HG03280 (cell line): ENCODE data around the gene CFAP46.
"Not testable (repeated sequence)": the region's sequence is repeated elsewhere in the genome, so short reads cannot be mapped to it uniquely, and the experiment has no call there.

Source experiments
- ATAC-seq: cut with Tn5 transposase; IDR thresholded peaks from one replicate; pipeline ENCODE4 v1.9.1; 2021; ENCODE audit warnings: mild to moderate bottlenecking, moderate library complexity; ENCODE audit not compliant: unreplicated experiment

The CFAP46 gene

DNA sequence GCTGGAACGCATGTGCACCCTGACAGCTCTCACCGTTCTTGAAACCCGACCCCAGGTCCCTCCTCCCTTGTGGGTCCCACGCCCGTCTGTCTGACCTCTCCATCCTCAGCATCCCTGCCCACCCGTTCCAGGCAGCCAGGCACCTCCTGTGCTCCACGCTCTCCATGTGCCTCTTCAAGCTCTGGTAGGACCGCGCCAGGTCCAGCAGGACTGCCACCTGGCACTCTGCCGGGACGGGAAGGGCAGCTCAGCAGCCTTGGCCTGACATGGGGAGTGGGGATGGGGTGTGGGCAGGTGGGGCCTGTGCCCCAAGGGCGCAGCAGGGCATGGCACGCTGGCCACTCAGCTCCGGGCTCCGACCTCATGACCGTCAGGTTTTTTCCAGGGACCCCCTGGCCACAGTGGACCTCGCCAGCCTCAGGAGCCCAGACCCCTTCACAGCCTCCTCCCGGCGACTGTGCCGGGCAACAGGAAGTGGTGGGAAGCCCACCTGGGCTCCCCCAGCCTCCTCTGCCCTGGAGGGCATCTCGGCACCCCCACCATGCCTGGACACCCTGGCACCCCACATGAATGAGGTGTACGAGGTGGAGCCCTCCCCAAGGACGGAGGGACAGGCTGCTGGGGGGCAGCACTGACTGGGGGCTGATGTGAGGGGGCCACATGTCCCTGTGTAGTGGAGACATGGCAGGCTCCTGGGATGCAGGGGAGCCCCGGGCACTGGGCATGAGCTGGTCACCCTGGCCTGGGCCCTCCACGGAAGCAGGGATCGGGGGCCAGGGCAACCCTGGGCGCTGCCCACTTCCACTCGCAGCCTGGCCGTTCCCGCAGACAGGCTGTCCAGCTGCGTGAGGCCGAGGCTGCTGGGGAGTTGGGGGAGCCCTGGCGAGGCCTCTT lies 131.3 kb downstream of the CFAP46 start:
- ATAC-seq = no peak

DNA sequence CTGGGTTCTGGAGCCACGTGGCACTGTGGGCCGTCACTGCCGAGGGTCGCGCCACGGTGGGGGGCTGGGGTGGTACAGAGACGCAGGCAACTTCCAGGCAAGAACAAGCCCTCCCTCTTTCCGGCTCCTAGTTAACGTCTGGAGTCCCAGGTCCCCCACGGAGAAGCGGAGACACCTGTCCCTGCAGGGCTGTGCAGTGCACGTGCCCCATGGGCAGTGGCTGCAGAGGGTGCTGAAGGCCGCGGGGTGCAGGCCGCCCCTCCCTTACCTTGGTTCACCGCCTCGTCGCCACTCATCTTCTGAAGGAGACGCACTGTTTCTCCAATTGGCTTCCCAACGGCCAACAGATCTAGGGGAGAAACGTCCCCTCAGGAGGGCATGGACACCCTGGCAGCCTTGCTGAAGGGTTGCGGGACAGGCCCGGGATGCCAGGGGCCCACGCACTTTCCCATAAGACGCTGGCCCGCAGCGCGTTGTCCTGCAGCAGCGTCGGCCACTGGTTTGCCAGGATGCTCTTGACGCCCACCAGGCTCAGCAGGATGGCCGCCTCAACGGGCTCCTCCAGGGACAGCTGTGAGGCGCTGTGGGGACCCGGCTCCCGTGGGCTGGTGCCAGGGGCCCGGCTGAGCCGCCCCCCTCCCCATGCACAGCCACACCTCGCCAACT lies 132.1 kb downstream of the CFAP46 start:
- ATAC-seq = no peak

- ATAC-seq = no peak
Observed at GRCh38 chr10:132809232-132810140, 132.9 kb downstream of the CFAP46 start.

DNA sequence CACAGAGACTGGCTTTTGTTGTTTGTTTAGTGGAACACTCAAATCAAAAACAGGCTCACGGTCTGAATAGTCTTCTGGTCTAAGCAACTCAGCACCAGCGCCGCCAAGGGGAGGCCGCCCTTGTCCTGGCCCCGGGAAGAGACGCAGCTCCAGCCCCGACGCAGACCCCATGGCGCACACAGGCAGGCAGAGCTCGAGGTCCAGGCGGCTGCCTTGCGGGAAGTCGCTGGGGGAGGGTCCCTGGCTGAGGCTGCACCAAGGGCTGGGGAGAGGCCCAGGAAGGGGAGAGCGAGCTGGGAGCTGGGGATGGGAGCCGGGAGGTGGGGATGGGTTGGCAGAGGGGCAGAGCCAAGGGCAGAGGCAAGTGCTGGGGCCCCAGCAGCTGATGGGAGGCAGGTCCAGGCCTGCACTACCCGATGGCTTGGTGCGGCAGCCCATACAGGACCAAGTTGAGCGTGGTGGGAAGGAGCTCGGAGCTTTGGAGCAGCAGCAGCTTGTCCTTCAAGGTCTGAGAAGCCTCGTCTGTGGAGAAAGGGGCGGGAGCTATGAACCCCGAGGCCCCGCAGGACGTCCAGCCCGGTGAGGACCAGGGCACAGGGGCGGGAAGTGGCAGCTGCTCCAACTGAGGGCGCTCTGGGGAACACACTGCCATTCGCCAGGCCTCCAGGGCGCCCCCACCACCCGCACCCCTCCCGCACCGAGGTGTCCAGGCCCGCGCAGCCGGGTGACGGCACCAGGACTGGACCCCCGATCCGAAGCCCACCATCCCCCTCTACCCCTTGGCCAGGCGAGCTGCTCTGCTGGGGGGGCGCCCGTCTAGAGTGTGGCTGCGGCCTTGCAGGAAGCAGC lies 133.8 kb downstream of the CFAP46 start:
- no peak for ATAC-seq

- ATAC-seq = no peak
Observed at GRCh38 chr10:132807621-132808049, 134.7 kb downstream of the CFAP46 start.

DNA sequence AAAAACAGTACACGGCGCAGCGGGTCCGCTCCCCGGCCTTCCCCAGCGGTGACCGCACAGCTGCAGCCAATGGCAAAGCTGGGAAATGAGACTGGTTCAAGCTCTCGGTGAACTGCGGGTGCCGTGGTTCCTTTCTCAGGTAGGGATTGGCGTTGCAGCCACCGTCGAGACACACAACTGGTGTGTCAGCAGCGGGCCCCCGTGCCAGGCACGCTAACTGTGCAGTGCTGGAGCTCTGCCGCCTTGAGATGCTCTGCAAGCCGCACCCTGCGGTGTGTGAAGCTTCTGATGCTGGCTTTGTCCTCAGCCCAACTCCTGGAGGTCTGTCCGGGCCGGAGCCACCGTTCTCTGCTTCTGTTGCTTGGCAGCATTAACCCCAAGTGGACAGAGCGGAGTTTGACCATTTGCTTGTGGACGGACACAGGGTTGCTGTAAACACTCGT lies 135.8 kb downstream of the CFAP46 start:
- ATAC-seq = no peak

- no peak for ATAC-seq
Observed at GRCh38 chr10:132806110-132806509, 136.3 kb downstream of the CFAP46 start.

- no peak for ATAC-seq
Observed at GRCh38 chr10:132805599-132805998, 136.8 kb downstream of the CFAP46 start.

DNA sequence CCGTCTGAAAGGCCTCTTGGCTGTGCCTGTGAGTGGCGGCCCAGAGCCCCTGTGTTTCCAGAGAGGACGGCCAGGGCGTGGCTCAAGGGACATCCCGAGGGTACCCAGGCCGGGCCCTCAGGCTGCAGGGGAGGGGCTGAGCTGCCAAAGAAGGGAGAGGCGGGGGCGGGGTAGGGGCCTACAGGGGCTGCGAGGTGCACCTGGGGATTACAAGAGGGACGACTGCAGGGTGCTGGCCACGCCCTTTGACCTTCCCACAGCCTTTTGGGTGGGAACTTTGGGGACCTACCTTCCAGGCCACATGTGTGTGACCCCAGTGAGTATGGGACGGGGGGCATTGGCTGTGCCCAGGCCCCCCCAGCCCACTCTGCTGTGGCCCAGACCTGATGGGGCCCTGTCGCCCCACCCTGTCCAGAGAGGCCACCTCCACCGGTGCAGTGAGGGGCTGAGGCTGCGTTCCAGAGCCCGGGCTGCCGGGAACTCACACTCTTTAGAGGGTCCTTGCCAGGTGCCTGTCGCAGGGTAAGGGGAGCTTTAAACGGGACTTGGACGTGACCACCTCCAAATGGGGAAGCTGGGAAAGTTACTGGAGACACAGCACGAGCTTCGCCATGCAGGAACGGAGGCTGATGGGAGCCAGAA lies 137.5 kb downstream of the CFAP46 start:
- no peak for ATAC-seq

- no peak for ATAC-seq
Observed at GRCh38 chr10:132804287-132804686, 138.1 kb downstream of the CFAP46 start.

- no peak for ATAC-seq
Observed at GRCh38 chr10:132803416-132804210, 138.8 kb downstream of the CFAP46 start.

- ATAC-seq = no peak
Observed at GRCh38 chr10:132802694-132803320, 139.6 kb downstream of the CFAP46 start.

- ATAC-seq = no peak
Observed at GRCh38 chr10:132802048-132802447, 140.3 kb downstream of the CFAP46 start.

- ATAC-seq = no peak
Observed at GRCh38 chr10:132799865-132800264, 142.5 kb downstream of the CFAP46 start.

- ATAC-seq = no peak
Observed at GRCh38 chr10:132798876-132799275, 143.5 kb downstream of the CFAP46 start.

DNA sequence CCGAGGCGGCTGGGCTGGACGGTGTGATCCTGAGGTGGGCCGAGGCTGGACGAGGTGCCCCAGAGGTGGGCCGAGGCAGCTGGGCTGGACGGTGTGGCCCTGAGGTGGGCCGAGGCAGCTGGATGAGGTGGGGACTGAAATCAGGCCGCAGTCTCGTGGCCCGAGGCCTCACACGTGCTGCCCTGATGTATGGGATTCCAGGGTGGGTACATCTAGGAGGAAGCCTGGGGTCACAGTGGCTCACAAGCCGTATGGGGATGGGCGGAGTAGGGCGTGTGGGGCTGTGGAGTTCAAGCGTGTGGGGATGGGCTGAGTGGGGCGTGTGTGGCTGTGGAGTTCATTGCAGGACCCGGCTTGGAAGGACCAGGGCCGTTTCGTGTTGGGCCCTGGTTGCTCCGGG lies 144.0 kb downstream of the CFAP46 start:
- no peak for ATAC-seq

DNA sequence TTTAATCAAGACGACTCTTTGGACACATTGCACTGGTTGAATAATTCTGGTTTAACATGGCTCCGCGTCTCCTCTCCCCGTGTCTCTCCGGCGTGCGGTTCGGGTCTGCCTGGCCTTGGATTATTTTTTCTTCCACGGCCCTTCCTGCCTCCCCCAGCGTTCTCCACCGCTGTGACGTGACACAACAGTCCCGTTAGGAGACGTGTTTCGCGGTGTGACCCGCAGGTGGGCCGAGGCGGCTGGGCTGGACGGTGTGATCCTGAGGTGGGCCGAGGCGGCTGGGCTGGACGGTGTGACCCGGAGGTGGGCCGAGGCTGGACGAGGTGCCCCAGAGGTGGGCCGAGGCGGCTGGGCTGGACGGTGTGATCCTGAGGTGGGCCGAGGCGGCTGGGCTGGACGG lies 144.4 kb downstream of the CFAP46 start:
- ATAC-seq = not testable (repeated sequence)

GRCh38 chr10:132796846-132797245 lies 145.5 kb downstream of the CFAP46 start:
- no peak for ATAC-seq
